Inflammatory macrophage treated with lipopolysaccharide for 4 hours (primary cell): Measurements from ENCODE around the gene PINLYP.
A peak's percentile ranks its signal among the peaks of the same experiment; 100 is the strongest.

Source experiments
- DNase-seq: peaks from one replicate; pipeline ENCODE4 v3.0.0-alpha.2; 2020

PINLYP gene

GRCh38 chr19:43607238-43608205, 31.9 kb downstream of the PINLYP start:
- DNase-seq = no peak

- no peak for DNase-seq
These were observed 34.3 kb downstream of the PINLYP start for GRCh38 chr19:43609872-43610271.

- no peak for DNase-seq
These were observed 34.9 kb downstream of the PINLYP start for GRCh38 chr19:43610493-43610892.

- no peak for DNase-seq
These were observed 36.2 kb downstream of the PINLYP start, which contains the start of gene SRRM5 for GRCh38 chr19:43611788-43612187. Gene SRRM5 (plus strand): TSS chr19:43612088. CDS start chr19:43612122, 34 bp downstream.

- no peak for DNase-seq
These were observed 36.8 kb downstream of the PINLYP start for GRCh38 chr19:43612374-43612773.

GRCh38 chr19:43616306-43616705, 40.7 kb downstream of the PINLYP start:
- DNase-seq = no peak

- no peak for DNase-seq
These were observed 41.4 kb downstream of the PINLYP start for GRCh38 chr19:43616954-43617353.

- no peak for DNase-seq
These were observed 43.3 kb downstream of the PINLYP start for GRCh38 chr19:43618921-43619261.

GRCh38 chr19:43619262-43620060, 43.9 kb downstream of the PINLYP start, which contains the start of gene ZNF428:
Gene ZNF428 (minus strand): TSS chr19:43619629. CDS start chr19:43614304, 5,325 bp downstream.
- peak; percentile 91 for DNase-seq

- no peak for DNase-seq
These were observed 44.7 kb downstream of the PINLYP start for GRCh38 chr19:43620061-43621001.

GRCh38 chr19:43622070-43622469, 46.5 kb downstream of the PINLYP start:
- no peak for DNase-seq

GRCh38 chr19:43622956-43623355, 47.4 kb downstream of the PINLYP start:
- DNase-seq = no peak

GRCh38 chr19:43623889-43624670, 48.5 kb downstream of the PINLYP start:
- no peak for DNase-seq

GRCh38 chr19:43624933-43625332, 49.3 kb downstream of the PINLYP start:
- DNase-seq = peak; percentile 56

GRCh38 chr19:43625918-43626579, 50.4 kb downstream of the PINLYP start:
- peak; percentile 53 for DNase-seq

GRCh38 chr19:43626838-43627237, 51.2 kb downstream of the PINLYP start:
- DNase-seq = no peak

GRCh38 chr19:43628646-43629326, 53.2 kb downstream of the PINLYP start:
- no peak for DNase-seq

GRCh38 chr19:43631491-43631890, 55.9 kb downstream of the PINLYP start:
- DNase-seq = no peak
